HCT116 (cell line): ENCODE measurements around the gene FHIT.

ENCODE experiments used
- CTCF ChIP-seq, 3 experiments: fragments of 200-600 bp in 1 of 3; sonication (generic) in 1 of 3; IDR thresholded peaks in 2 of 3; conservative IDR thresholded peaks in 1 of 3; 2 replicates each; pipeline ENCODE4 v1.5.1; 2012 to 2017; ENCODE audit warnings: low read depth in 2 of 3, low read length in 2 of 3, antibody characterized with exemption in 1 of 3, borderline replicate concordance in 1 of 3, control low read depth in 1 of 3, mild to moderate bottlenecking in 1 of 3, mixed read lengths in 1 of 3, mixed run types in 1 of 3, moderate library complexity in 1 of 3; ENCODE audit not compliant: insufficient read depth in 1 of 3
- POLR2A ChIP-seq: IDR thresholded peaks from 2 replicates; pipeline ENCODE4 v1.7.0; 2011; ENCODE audit warnings: borderline replicate concordance; ENCODE audit not compliant: insufficient read depth, insufficient read length; ENCODE audit errors: extremely low read depth
- SIN3A ChIP-seq: IDR thresholded peaks from 2 replicates; pipeline ENCODE4 v1.6.1; 2012; ENCODE audit warnings: low read depth
- SP1 ChIP-seq: IDR thresholded peaks from 2 replicates; pipeline ENCODE4 v1.6.1; 2012; ENCODE audit warnings: low read depth
- TF ChIP-seq, protein P1 (sequence below): IDR thresholded peaks from 2 replicates; pipeline ENCODE4 v1.6.1; 2012

DNA sequence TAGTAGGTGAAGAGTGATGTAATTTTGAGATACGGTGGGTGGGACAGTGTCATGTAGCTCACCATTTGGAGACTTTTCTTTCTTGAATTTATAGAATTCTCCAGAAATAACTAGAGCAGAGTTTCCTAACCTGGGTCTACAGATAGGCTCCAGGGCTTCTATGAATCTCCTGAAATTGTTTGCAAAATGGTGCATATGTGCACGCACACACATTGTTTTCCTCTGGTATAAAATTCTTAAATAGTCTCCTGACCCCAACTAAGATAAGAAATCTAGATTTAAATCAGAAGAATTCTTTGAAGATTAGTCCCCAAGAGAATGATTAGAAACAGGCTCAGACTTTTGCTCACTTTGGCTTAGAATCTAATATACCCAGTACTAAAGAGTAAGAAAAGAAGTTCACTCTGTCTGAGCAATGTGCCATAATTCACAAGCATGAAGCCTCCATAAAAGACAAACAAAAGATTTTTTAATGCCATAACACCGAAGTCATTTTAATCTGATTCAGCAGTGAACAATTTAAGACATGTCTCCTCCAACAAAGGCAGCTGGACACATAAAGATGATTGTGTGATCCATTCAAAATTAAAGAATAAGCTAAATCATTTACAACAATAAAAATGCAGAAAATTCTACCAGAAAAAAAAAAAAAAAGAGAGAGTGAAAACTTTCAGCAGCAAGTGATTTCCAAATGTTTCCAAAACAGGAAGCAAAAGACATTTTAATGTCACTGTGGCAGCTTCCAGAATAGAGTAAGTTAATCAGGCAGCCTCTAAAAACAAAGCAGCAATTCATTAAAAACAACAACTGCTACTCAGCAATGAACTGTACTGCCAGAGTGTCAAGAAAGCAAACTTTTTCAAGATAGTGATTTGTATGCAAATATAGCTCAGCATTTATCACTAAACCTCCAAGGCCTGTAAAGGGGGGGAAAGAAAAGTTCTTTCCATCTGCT lies 1225.9 kb downstream of the FHIT start:
- TF ChIP-seq POLR2A (no peak), SIN3A (no peak), SP1 (no peak), CTCF (IDR thresholded peaks at IDR 0.05 in 2 of 3, conservative IDR thresholded peaks at IDR 0.05 in 1 of 3; ENCODE audit: borderline replicate concordance in 1 of 3, insufficient read depth in 1 of 3, low read depth in 2 of 3, low read length in 2 of 3) (no peak)
- TF ChIP-seq, protein P1, sequence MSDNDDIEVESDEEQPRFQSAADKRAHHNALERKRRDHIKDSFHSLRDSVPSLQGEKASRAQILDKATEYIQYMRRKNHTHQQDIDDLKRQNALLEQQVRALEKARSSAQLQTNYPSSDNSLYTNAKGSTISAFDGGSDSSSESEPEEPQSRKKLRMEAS = no peak
